GM19452 (cell line): Measurements from ENCODE around the gene RAPH1.
"Not testable (repeated sequence)": the region's sequence is repeated elsewhere in the genome, so short reads cannot be mapped to it uniquely, and the experiment has no call there.

Source experiments
- ATAC-seq: cut with Tn5 transposase; IDR thresholded peaks from one replicate; pipeline ENCODE4 v1.9.1; 2021; ENCODE audit not compliant: unreplicated experiment

Gene RAPH1

DNA sequence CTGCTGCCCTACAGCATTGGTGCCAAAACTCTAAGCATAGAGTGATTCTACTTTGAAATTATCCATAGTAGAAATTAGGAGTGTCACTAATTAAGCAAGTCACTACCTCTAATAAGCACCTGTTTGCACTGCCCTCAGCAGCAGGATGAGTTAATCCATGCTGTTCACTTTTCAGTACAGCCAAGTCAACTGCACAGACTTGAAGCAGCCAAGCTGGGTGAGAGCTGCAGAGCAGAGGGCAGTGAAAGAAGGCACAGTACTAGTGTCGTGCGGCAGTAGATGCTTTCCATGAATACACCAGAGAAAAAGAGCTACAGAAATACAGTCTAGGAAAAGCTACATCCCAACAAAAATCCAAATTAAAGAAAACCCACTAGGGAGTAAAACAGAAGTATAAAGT is 98.6 kb downstream of the RAPH1 start:
- no peak for ATAC-seq

DNA sequence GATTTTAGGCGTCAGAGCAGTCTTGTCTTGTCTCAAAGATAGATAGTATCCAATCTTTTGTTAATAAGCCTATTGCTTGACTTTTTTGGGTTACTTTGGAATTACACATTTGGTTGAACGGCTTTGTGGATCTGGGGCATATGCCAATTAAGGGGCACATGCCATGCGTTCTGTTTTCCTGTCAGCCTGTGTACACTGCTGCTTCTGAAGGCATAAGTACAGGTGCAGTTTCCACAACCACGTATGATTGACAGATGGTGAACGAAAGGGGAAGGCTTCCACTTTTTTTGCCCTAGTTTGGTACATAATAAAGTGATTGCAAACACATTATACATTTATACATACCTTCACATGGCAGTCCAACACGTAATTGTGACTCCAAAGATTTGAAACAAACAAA is 102.3 kb downstream of the RAPH1 start:
- no peak for ATAC-seq

DNA sequence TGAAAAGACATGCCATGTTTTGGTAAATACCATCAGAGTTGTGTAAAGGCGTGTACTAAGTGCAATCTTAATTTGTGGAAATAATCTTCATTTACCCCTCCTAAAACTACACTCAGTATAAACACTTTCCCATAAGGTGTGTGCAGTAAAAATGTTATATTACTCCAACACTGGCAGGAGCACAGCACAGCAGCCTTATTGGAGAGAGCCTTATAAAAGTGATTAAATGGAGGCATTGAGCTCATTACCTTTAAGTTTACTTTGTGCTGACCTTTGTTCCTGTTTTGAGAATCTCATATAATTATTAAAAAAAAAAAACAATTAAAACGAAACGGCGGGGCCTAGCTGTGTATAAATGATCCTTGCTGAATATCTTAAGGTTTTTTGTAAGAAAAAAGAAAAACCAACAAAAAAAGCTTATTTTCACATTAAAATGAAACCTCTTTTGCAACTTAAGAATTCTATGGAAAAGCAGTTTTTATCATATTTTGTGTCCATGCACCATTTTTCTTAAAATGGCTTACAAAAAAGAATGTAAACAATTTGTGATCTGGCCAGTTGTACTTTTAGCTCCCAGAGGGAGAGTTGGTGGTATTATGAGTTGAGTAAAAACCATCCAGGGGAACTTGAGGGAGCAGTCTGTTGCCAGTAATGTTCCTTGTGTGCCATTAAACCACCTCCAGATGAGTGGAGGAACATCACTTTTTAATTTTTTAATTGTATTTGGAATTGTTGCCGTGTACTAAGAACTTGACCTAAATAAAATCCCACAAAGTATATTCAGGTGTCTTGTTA is 103.5 kb downstream of the RAPH1 start:
- ATAC-seq: no peak

GRCh38 chr2:203429643-203430042 is 105.5 kb downstream of the RAPH1 start:
- not testable (repeated sequence) for ATAC-seq

GRCh38 chr2:203427061-203427460 is 108.0 kb downstream of the RAPH1 start:
- ATAC-seq: no peak

DNA sequence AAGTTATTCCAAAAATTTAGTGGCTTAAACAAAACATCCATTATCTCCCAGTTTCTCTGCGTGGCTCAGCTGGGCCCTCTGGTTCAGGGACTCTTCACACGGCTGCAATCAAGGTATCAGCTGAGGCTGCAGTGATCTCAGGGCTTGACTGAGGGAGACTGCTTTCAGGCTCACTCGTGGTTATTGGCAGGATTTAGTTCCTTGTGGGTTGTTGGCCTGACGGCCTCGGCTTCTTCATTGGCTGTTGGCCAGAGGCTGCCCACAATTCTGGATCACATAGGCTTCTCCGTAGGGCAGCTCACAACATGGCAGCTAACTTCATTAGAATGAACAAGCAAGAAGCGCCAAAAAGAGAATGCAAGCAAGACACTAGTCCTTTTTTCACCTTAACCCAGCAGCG is 116.8 kb downstream of the RAPH1 start:
- ATAC-seq: no peak

GRCh38 chr2:203413796-203414195 is 121.3 kb downstream of the RAPH1 start:
- no peak for ATAC-seq

DNA sequence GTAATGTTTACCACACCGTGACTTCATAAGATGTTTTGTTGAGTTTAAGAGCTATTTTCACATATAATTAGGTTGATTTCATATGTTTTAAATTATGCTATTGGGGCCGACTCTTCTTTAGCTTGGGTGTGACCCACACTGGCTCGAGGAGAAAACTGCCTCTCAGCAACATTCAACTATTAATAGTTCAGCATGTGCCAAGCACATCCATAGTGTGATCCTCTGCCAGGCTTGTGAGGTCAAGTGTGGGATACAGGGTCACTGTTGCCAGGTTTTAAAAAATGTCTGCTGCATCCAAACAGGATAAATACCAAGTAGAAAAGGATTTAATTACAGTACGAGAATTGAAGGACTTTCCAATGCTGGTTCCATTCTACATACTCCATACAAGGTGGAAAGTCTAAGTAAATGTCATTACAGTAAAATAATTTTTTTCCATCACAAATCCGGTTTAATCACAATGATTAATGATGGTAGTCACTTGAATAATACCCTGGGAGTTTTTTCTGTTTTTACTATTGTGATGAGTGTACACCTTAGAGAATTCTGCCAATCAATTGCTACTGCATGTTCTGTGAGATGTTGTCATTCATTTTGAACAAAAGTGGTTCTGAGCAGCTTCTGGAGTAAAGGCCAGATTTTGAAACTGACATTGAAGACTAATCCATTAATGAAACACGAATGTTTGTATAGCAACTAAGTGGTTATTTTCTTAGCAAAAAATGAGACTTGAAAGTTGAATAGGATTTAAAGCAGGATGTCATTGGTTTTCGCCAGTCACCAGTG is 122.4 kb downstream of the RAPH1 start:
- no peak for ATAC-seq

GRCh38 chr2:203407496-203407895 is 127.6 kb downstream of the RAPH1 start:
- no peak for ATAC-seq

DNA sequence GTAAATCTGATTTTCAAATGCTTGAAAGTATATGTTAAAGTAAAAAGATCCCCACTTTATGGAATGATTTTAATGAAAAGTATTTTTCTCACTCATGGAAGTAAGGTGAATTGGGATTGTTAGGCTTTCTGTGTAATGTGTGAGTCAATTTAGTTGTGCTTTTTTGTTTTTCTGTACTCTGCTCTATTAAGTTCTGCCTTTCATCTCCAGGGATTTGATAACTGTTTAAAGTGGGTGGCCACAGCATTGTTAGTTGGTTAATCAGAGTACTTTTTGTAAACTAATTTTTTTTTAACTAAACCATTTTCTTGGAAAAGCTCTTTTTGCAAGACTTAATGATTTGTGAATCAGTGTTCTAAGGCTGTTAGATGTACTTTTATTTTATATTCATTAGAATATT is 130.1 kb downstream of the RAPH1 start:
- ATAC-seq: no peak

DNA sequence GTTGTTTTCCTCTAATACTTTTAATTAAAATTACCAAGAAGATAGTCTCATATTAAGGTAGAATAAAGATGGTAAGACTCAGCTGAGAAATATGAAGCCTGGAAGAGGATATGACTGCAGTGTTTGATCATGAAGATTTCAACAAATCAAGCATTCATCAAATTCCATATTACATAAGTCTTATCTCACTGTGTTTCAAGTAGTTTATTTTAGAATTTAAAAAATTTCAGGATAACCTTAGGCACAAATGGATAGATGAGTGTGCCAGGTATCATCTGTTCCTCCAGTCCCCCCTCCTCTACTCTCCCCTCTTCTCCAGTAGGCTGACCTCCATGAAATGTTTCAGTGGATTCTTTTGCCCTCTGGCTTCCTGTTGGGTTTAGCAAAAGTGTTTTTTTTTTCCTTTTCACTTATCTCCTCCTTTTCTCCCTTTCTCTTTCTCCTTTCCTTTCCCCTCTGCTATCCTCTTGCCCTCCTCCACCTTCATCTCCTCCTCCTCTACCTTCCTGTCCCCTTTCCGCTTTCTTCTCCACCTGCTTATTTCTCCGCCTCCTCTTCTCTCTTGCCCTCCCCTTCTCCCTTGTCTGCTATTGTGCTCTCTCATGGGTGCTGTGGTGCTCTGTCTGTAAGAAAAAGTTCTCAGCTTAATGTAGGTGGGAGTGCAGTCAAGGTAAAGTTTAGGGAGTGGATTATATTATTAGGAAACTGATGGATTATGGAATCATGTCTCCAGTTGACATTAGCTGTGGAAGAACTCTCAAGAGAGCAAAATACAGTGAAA is 134.1 kb downstream of the RAPH1 start:
- ATAC-seq: no peak

GRCh38 chr2:203399031-203399430 is 136.1 kb downstream of the RAPH1 start:
- ATAC-seq: no peak

- ATAC-seq: no peak
Measured at GRCh38 chr2:203396667-203397066, 138.4 kb downstream of the RAPH1 start.

- ATAC-seq: no peak
Measured at GRCh38 chr2:203395858-203396257, 139.2 kb downstream of the RAPH1 start.

GRCh38 chr2:203394519-203395227 is 140.4 kb downstream of the RAPH1 start:
- ATAC-seq: no peak

- ATAC-seq: not testable (repeated sequence)
Measured at GRCh38 chr2:203388153-203388552, 146.9 kb downstream of the RAPH1 start.

GRCh38 chr2:203383038-203383437 is 152.1 kb downstream of the RAPH1 start:
- ATAC-seq: no peak

GRCh38 chr2:203379156-203379555 is 155.9 kb downstream of the RAPH1 start:
- ATAC-seq: no peak

GRCh38 chr2:203376173-203376572 is 158.9 kb downstream of the RAPH1 start:
- ATAC-seq: no peak

GRCh38 chr2:203372706-203373105 is 162.4 kb downstream of the RAPH1 start:
- not testable (repeated sequence) for ATAC-seq
